Suppressor macrophage treated with lipopolysaccharide for 4 hours (primary cell): ENCODE measurements around the gene TSC2.
A peak's percentile ranks its signal among the peaks of the same experiment; 100 is the strongest.

Source experiments
- DNase-seq: peaks from one replicate; pipeline ENCODE4 v3.0.0-alpha.2; 2020

Gene TSC2

DNA sequence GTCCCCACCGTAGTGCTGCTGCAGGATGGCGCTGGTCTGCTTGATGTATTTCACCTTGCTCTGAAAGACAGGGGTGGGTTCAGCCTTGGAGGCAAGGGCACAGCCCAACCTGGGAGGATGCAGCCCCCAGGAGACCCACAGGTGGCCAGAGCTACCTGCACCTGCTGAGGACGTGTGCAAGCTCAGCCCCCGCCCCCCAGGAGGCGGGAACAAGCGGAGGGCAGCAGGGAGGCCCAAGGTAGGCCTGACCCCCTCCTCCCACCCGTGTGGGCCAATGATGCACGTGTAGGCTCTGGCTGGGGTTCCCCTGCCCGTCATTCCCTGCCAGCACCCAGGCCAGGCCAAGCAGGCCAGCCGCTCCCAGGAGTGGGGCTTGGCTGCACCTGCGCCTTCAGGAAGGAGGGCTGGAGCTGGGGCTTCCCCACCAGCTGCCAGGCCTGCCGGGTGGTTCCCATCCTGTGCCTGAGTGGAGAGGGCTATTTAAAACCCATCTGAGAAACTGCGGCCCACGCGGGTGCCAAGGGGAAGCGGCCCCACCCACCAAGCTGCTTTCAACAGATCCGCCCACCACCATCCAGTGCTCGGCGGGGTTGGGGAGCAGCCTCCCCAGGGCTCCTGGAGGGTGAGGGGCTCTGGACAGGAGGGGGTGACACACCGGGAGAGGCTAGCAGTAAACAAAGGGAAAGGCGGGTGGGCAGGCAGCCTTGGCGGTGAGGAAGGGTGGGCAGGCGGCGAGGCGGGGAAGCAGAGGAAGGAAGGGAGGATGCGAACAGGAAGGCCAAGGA lies 3.9 kb upstream of the TSC2 start:
- peak; percentile 75 for DNase-seq

DNA sequence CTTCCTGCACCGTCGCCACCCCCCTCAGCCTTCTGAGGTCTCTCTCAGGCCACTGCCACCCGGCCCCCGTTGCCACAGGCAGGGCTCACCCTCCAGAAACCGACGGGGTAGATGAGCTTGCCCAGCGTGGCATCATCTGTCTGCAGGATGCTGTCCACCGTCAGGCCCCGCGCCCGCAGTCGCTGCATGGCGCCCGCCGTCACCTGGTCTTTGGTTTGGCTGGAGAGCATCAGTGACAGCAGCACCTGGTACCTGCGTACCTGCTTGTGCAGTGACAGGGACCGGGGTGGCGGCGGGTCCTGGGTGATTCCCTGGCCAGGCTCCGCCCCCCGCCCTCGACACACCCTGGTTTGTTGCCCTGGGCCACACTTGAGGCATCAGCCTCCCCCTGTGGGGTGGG lies 3.2 kb upstream of the TSC2 start:
- DNase-seq: no peak

DNA sequence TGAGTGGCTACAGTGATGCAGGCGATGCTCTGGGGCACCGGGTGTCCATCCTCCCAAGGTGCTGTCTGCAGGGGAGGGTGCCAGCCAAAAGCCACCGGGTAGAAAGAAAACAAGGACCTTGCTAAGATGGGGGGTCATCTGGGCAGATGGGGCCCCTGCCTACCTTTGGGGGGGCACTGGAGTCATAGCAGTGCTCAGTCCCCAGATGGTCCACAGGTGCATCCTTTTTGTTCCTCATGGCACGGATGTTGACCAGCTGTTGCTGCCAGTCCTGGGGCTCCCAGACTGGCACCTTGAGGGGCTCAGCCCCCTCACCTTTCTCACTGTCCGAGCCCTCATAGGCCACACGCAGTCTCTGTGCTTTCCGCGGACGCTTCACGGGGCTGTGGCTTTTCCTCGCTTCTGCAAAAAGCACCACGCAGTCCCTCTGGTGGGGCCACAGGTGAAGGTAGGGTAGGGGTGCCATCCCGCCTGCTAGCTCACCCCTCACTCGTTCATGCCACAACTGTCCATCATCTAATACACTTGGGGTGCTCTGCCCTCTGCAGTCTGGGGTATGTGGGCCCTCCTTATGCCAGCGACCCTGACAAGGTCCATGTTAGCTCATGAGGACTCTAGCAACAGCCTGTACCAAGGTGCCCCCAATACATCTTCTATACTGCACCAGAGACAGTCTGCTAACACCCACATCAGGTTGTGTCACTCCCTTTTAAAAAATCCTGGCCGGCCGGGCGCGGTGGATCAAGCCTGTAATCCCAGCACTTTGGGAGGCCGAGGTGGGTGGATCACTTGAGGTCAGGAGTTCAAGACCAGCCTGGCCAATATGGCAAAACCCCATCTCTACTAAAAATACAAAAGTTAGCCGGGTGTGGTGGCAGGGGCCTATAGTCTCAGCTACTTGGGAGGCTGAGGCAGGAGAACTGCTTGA lies 1.6 kb upstream of the TSC2 start:
- no peak for DNase-seq

DNA sequence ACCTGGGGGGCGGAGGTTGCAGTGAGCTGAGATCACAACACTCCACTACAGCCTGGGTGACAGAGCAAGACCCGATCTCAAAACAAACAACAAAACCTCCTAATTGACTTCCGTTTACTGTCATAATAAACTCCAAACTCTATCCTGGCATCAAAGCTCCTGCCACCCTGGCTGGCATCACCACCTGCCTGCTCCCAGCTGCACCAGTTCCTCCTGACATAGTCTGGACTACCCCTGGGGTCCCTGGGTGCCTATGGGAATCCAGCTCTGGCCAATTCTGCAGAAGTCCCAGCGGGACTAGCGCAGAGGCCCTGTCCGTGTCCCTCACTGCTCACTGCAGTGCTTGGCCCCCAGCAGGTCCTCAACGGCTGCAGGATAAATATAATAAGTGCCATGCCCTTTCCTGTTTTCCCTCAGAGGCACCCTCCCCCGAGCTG lies 874 bp upstream of the TSC2 start:
- no peak for DNase-seq

DNA sequence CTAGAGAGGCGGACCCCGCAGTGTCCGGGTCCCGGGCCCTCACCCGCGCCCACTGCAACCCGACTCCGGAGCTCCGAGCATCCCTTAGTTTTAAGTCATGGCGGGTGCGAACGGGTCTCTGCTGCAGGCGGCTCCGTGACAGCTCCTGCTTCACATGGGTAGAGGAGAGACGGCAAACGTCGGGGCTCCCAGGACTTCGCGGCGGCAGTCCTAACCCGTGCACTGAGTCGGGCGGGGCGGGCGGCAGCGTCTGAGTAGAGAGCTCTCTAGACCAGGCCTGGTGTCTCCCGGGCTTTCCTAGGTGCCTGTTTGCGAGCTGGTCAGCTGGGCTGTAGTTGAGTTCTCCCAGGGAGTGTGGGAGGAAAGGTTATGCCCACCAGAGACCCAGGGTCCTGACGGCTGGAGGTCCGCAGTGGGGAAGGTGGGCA lies 345 bp downstream of the TSC2 start:
- DNase-seq: no peak

DNA sequence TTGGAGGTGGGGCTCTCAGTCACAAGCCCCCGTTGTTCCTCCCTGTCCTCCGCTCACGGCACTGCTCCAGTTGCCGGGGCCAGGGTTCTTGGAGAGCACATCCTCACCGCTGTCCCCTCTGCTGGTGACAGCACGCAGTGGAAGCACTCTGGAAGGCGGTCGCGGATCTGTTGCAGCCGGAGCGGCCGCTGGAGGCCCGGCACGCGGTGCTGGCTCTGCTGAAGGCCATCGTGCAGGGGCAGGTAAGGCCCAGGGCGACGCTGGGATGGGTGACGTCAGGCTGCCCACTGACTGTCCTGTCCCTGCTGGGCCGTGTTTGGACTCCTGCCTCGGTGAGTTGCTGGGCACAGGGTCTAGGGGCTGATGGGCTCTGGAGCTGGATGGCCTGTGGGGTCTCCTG lies 5.4 kb downstream of the TSC2 start:
- DNase-seq: no peak

DNA sequence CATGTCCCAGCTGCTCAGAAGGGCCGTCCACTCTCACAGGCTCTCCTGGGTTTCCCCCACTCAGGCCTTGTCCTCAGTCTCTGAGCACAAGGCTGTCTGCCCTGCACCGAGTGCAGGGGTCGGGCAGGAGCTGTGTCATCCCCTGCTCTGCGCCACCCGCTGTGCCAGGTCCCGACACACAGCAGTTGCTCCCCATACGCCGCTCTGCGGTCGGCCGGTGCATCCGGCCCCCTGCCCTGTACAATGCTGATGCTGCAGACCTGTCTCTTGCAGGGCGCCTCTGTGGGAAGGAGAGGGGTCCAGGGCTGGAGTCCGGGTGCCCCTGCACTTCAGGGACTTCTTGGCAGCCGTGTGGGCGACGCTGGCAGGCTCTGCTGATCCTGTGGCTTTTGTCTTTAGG lies 6.1 kb downstream of the TSC2 start:
- DNase-seq: no peak

DNA sequence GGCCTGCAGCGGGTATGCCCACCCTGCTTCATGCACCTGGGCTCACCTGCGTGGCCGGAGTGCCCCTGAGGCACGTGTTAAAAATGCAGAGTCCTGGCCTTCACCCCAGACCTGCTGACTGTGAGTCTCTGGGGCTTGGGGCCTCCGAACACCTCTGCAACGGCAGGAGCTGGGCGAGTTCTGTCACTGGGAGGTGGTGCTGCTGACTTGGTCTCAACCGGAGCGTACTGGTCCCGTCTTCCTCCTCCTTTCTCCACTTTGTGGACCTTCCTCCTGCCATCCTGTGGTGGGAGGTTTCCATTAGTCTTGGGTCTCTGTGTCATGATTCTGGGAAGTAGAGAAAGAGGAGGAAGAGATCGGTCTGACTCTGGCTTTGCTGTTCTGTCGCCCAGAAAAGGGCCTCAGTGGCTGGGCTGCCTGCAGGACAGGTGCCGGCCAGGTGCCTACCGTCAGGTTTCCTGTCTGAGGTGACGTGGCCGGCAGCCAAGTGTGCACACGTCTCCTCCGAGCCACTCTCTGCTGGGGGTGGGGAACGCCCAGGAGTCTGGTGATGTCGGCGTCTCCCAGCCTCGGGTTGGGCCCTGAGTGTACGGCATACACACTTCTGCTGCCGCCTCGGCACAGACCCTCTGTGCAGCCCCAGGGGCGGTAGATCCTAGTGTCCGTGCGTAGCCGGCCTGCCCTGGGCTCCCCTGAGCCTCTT lies 6.9 kb downstream of the TSC2 start:
- no peak for DNase-seq

DNA sequence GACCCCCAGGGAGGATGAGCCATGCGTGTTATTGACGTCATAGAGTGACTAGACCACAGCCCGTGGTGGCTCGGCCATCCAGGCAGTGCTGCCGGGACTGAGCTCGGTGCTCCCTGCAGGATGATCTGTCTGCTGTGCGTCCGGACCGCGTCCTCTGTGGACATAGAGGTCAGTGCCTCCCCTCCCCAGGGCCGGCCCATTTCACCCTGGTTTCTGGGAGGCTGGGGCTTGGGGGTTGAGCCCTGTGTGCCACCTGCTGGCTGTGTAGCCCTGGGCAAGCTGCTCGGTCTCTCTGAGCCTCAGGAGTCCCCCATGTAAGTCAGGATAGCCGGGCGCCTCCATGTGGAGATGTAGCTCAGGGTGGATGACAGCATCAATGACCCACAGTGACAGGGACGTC lies 8.3 kb downstream of the TSC2 start:
- DNase-seq: no peak

DNA sequence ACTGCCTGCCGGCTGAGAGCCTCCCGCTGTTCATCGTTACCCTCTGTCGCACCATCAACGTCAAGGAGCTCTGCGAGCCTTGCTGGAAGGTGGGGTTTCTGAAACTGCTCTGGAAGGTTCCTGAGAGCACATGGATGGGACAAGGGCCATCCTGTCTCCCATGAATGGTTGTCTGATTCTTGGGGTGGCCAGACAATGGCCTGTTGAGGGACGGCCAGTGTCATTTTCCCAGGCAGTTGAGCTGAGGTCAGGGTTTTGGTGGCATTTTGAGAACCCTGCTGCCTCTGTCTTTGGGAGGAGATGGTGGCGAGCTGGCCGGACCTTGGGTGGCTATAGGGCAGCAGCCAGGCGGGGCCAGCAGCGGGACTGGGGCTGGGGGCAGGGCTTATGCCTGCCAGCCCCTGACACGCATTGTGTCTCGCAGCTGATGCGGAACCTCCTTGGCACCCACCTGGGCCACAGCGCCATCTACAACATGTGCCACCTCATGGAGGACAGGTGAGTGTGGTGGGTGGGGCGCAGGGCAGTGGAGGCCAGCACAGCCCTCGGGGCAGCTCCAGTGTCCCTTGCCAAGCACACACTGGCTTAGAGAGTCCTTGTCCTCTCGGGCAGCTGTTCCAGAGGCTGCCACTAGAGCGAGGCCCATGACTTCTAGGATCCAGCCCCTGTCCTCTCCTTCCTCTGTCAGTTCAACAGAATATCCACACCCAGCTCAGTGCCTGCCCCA lies 9.1 kb downstream of the TSC2 start:
- no peak for DNase-seq

DNA sequence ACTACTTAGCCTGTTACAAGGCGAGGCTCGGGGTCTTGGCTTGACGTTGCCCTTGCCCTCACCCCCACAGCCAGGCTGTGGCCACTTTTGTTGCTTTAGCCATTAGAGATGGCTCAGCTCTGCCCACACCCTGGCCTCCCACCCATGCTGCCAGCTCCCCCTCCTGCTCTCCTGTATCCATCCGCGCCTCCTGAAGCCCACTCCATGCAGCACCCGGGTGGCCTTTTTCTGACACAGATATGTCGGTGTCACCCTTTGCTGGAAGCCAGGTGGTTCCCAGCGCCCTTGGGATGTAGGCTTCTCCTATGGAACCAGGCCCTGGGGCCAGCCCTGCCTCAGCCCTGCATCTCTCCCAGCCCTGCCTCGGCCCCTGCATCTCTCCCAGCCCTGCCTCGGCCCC lies 9.7 kb downstream of the TSC2 start:
- DNase-seq: no peak

DNA sequence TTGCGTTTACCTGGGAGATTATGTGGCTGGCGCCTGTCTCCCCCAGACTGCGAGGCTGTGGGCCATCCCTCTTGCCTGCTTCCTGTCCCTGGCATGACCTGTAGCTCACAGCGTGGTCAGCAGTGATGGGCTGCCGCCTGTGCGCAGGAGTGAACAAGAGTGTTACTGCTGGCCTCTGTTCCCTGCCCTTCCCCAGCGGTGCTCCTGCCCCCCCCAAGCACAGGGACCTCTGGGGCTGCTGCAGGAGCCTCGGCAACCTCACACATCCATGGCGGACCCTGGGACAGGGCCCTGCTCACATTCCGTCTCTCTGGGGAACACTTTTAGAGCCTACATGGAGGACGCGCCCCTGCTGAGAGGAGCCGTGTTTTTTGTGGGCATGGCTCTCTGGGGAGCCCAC lies 10.6 kb downstream of the TSC2 start:
- DNase-seq: no peak

DNA sequence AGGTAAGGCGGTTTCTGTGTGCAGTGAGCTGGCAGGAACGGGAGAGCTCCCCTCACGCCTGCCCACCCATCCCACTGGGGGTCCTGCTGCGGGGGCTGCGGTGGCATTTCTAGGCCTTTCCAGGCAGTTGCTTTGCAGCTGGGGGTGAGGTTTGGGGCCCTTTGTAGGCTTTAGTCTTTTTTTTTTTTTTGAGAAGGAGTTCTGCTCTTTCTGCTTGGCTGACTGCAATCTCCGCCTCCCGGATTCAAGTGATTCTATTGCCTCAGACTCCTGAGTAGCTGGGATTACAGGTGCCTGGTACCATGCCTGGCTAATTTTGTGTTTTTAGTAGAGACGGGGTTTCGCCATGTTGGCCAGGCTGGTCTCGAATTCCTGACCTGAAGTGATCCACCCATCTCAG lies 11.1 kb downstream of the TSC2 start:
- DNase-seq: no peak

DNA sequence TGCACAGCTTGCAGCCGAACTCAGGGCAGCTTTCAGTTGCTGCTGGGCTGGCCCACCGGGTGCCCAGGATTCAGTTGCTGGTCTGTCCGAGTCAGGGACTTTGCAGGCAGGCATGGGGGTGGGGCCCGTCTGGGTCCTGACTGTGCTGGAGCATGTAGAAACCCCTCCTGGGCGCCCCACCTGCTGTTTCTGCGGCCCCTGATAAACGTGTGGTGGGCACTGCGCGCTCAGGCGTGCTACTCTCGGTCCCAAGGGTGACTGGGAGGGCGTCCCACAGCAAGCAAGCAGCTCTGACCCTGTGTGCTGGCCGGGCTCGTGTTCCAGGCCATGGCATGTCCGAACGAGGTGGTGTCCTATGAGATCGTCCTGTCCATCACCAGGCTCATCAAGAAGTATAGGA lies 12.6 kb downstream of the TSC2 start:
- no peak for DNase-seq

DNA sequence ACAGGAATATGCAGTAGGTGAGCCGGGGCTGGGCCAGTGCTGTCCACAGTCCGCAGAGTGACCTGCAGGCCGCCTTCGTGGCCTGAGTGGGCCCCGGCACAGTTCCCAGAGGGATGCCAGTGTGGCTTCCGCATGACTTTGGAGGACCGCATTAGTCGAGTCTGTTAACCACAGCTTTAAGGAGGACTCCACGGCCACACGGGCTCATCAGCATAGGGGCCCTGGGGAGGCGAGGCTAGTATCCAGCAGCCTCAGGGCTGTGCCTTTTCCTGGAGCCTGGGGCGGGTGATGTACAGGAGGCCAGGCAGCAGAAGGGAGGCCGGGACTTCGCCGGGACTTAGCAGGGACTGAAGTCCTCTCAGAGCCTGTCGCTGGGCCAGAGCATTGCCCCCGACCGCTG lies 13.2 kb downstream of the TSC2 start:
- DNase-seq: no peak

DNA sequence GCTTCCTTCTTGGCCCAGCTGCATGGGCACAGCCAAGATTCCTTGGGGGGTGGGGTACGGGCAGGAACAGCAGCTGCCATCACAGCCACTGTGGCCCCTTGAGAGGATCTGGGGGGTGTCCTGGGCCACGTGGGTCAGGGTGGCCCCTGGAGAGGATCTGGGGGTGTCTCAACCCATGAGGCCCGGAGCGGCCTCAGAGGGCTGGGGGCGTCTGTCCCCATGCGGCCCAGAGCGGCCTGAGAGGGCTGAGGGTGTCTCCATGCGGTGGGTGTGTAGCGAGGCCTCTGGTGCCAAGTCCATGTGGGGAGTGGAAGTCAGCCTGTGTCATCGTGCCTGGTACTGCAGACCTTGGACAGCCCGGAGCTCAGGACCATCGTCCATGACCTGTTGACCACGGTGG lies 13.7 kb downstream of the TSC2 start:
- no peak for DNase-seq

DNA sequence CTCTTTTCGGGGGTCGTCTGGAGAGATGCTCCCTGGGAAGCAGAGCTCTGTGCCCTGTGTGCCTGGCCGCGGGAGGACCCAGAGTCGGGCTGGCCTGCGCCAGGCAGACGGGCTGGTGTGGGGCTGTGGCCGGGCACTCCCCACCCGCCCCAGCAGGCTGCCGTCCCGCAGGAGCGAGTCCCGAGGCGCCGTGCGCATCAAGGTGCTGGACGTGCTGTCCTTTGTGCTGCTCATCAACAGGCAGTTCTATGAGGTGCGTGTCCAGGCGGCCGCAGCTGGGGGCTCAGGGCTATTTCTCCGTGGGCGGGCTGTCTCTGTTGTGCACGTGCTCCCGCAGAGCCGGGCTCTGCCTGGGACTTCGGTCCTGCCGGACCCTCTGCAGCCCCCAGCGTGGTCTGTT lies 15.0 kb downstream of the TSC2 start:
- DNase-seq: no peak

DNA sequence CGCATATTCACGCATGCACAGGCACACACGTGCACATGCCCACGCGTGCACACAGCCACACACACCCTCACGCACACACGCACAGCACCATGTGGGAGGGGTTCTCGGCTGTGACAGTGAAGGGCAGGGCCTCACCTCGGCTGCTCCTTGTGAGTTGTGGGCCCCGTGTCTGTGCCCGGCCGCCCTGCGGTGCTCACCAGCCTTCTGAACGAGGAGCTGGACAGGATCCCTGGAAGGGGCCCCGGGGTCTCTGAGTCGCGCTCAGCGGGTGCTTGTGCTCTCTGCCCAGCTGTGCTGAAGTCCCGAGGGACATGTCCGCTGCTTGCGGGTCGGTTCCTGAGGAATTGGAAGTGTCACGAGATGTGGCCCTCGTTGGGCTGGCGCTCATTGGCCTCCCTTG lies 16.1 kb downstream of the TSC2 start:
- DNase-seq: no peak

DNA sequence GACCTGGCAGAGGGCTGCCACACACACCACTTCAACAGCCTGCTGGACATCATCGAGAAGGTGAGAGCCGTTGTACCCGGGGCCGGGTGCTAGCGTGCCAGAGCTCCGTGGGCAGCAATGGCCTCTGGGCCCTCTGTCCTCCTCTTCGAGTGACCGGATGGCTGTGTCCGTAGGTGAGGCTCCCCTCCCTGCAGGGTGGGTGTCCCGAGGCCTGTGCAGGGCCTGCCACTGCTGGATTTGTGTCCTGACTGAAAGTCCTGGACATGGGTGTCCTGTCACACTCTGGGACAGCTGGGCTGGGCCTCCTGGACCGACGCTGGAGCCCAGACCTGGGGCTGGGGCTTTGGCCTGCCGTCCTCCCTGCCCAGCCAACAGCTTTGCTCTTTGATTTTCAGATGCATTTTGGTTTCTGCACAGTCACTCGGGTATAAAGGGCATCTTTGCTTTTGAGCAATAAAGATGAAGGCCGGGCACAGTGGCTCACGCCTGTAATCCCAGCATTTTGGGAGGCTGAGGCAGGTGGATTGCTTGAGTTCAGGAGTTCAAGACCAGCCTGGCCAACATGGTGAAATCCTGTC lies 16.7 kb downstream of the TSC2 start:
- no peak for DNase-seq

DNA sequence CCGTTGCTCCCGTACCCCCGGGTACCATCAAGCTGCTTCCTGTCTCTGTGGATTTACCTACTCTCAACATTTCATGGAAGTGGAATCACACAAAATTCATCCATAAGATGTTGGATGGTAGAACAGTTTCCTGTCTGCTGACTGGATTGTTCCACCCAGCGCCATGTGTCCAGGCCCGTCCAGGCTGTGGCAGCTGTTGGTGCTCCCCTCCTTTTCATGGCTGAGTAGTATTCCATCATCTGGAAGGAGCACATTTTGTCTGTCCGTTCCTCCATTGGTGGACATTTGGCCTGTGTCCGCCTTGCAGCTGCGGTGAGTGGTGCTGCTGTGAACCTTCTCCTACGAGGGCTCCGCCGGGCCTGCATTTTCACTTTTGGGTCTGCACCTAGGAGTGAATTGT lies 18.4 kb downstream of the TSC2 start:
- no peak for DNase-seq

DNA sequence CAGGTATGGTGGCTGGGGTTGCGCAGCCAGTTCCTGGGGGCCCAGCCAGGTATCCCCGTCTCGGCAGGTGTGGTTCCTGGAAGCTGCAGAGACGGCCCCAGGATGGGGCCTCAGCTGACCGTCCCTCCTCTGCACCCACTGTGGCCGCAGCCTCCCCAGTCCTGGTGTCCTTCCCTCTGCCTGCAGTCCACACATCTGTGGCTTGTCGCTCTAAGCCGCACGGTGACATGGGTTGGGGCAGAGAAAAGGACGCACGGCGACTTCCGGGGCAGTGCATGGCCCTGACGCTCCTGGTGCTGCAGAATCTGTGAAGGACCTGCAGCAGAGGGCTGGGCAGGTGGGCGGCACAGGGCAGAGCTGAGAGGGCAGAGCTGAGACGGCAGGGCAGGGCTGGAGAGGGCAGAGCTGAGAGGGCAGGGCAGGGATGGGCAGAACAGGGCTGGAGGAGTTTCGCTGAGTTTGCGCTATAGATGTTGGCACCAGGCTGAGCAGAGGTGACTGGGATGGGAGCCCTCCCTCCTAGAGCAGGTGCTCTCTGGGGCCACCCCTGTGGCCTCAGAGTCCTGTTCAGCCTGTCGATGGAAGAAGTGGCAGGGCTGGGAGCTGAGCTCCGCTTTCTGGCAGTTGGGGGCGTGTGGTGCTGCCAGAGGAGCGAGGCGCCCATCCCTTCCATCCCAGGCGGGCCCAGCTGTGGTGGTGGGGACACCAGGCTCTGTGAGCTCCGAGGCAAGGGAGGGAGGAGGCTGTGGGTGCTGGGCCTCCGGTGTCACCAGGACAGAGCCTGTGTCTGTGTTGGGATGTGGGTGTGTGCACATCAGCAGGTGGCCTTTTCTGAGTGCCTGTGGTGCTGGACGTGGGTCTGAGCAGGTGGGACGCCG lies 23.0 kb downstream of the TSC2 start:
- no peak for DNase-seq
